ENCODE results near the gene RRAGD. TPM values are rescaled to one million over a fixed set of nuclear protein-coding genes. Genes with fewer than 3 reads are reported as not detected.

Gene RRAGD
- total and polyA plus RNA-seq, 2 experiments from 2014 or later = 7.0 to 20.1 TPM

- H3K27me3 Mint-ChIP-seq (ENCODE audit: insufficient read depth, low read depth, poor library complexity) = peaks cover 17% of the 10 kb centered on the region
- H3K27ac ChIP-seq (ENCODE audit: low read depth) = no peak overlapping the region
- H3K27ac Mint-ChIP-seq = no peak overlapping the region
- no peak overlapping the region for H3K4me3 ChIP-seq
- no peaks in the 10 kb centered on the region for H3K79me2 ChIP-seq (replicated peaks; ENCODE audit: insufficient read depth)
- no peaks in the 10 kb centered on the region for H3K9me2 ChIP-seq (ENCODE audit: insufficient read depth)
- peaks cover 12% of the 10 kb centered on the region; the same call in 1 of the 2 replicates for H3K4me1 ChIP-seq (ENCODE audit: insufficient read depth)
- no peak overlapping the region for H3K4me3 Mint-ChIP-seq
- H4K20me1 ChIP-seq (replicated peaks; ENCODE audit: insufficient read depth) = no peaks in the 10 kb centered on the region
- peaks cover 24% of the 10 kb centered on the region for H3K4me1 Mint-ChIP-seq
- no peaks in the 10 kb centered on the region for H3K36me3 ChIP-seq (ENCODE audit: insufficient read depth)
- no peak for ATAC-seq
- peaks cover 4% of the 10 kb centered on the region; the same call in 1 of the 2 replicates for H3F3A ChIP-seq (replicated peaks; ENCODE audit: low read depth)
- no peak overlapping the region for H3K4me2 ChIP-seq
- TF ChIP-seq JUNB (IDR thresholded peaks at IDR 0.05; ENCODE audit: unreplicated experiment) (no peak), CTCF (conservative IDR thresholded peaks at IDR 0.05; ENCODE audit: low read depth in 2 of 2) (no peak), NANOG (IDR thresholded peaks at IDR 0.05; ENCODE audit: borderline replicate concordance) (no peak), ZNF114 (CRISPR knock-in tag; IDR thresholded peaks at IDR 0.05) (no peak), POLR2AphosphoS5 (IDR thresholded peaks at IDR 0.05; ENCODE audit: low read depth) (no peak), ZNF331 (CRISPR knock-in tag; IDR thresholded peaks at IDR 0.05; ENCODE audit: low read depth) (no peak), CREB1 (CRISPR knock-in tag; IDR thresholded peaks at IDR 0.05; ENCODE audit: low read depth) (no peak), EZH2phosphoT487 (IDR thresholded peaks at IDR 0.05; ENCODE audit: unreplicated experiment) (no peak), REST (IDR thresholded peaks at IDR 0.05; ENCODE audit: unreplicated experiment) (no peak), EZH2 (IDR thresholded peaks at IDR 0.05; ENCODE audit: low read depth, unreplicated experiment) (no peak), ETS1 (IDR thresholded peaks at IDR 0.05) (no peak), ZNF462 (CRISPR knock-in tag; IDR thresholded peaks at IDR 0.05) (no peak), STAT1 (IDR thresholded peaks at IDR 0.05; ENCODE audit: unreplicated experiment) (no peak)
- no peak for DNase-seq (ENCODE audit: low spot score)
- H3K36me3 Mint-ChIP-seq (ENCODE audit: low read depth) = no peaks in the 10 kb centered on the region
- no peaks in the 10 kb centered on the region for H3K9me3 Mint-ChIP-seq
- no peak overlapping the region for H2AFZ ChIP-seq
- H3K27me3 ChIP-seq (ENCODE audit: insufficient read depth) = peaks cover 27% of the 10 kb centered on the region
These were observed 56.4 kb downstream of the RRAGD start for GRCh38 chr6:89355511-89356194.
